ENCODE results near the gene HNF1A. TPM values are rescaled to one million over a fixed set of nuclear protein-coding genes. Genes with fewer than 3 reads are reported as not detected.

HNF1A gene
- total RNA-seq, 2 donors from 2014 or later = 18.0 to 24.7 TPM

- no peak overlapping the region for H3K27ac ChIP-seq
- no peaks in the 10 kb centered on the region for H3K27me3 ChIP-seq
- no peaks in the 10 kb centered on the region for H3K9me3 ChIP-seq
- no peaks in the 10 kb centered on the region for H3K36me3 ChIP-seq
- H3K9ac ChIP-seq (ENCODE audit: low read depth in 2 of 2, low read length in 2 of 2) = no peak overlapping the region
- DNase-seq = no peak
- intact Hi-C loops (cut with DNase I) = no loop called here
- TF ChIP-seq CTCF (IDR thresholded peaks at IDR 0.05) = no peak
- no peak overlapping the region for H3K4me3 ChIP-seq
- H3K4me1 ChIP-seq = no peaks in the 10 kb centered on the region
These were observed 13.6 kb downstream of the HNF1A start for GRCh38 chr12:120991965-120992364.

GRCh38 chr12:120992989-120993388, 14.6 kb downstream of the HNF1A start:
- intact Hi-C loops (cut with DNase I) = no loop called here
- no peak overlapping the region for H3K9ac ChIP-seq (ENCODE audit: low read depth in 2 of 2, low read length in 2 of 2)
- no peak overlapping the region for H3K27ac ChIP-seq
- H3K27me3 ChIP-seq = no peaks in the 10 kb centered on the region
- H3K4me3 ChIP-seq = no peak overlapping the region
- DNase-seq = no peak
- TF ChIP-seq CTCF (IDR thresholded peaks at IDR 0.05) = no peak
- H3K4me1 ChIP-seq = no peaks in the 10 kb centered on the region
- H3K9me3 ChIP-seq = no peaks in the 10 kb centered on the region
- H3K36me3 ChIP-seq = no peaks in the 10 kb centered on the region

- intact Hi-C loops (cut with DNase I) = no loop called here
- no peak for DNase-seq
- H3K27me3 ChIP-seq = no peaks in the 10 kb centered on the region
- H3K9me3 ChIP-seq = no peaks in the 10 kb centered on the region
- no peak overlapping the region for H3K9ac ChIP-seq (ENCODE audit: low read depth in 2 of 2, low read length in 2 of 2)
- no peak overlapping the region for H3K27ac ChIP-seq
- no peak overlapping the region for H3K4me3 ChIP-seq
- no peaks in the 10 kb centered on the region for H3K36me3 ChIP-seq
- H3K4me1 ChIP-seq = no peaks in the 10 kb centered on the region
- no peak for TF ChIP-seq CTCF (IDR thresholded peaks at IDR 0.05)
These were observed 15.2 kb downstream of the HNF1A start for GRCh38 chr12:120993496-120993895.

- Histone ChIP-seq H3K4me1 (no peaks in the 10 kb centered on the region), H3K9ac (ENCODE audit: low read depth in 2 of 2, low read length in 2 of 2) (no peak overlapping the region), H3K27me3 (no peaks in the 10 kb centered on the region), H3K9me3 (no peaks in the 10 kb centered on the region), H3K36me3 (no peaks in the 10 kb centered on the region), H3K4me3 (no peak overlapping the region), H3K27ac (no peak overlapping the region)
- no peak for TF ChIP-seq CTCF (IDR thresholded peaks at IDR 0.05)
- no peak for DNase-seq
- intact Hi-C loops (cut with DNase I) = no loop called here
These were observed 15.7 kb downstream of the HNF1A start for GRCh38 chr12:120994059-120994458.

GRCh38 chr12:120994589-120995337, 16.4 kb downstream of the HNF1A start:
- H3K9me3 ChIP-seq = no peaks in the 10 kb centered on the region
- no peaks in the 10 kb centered on the region for H3K4me1 ChIP-seq
- DNase-seq = no peak
- H3K36me3 ChIP-seq = no peaks in the 10 kb centered on the region
- intact Hi-C loops (cut with DNase I) = no loop called here
- H3K27ac ChIP-seq = no peak overlapping the region
- H3K9ac ChIP-seq (ENCODE audit: low read depth in 2 of 2, low read length in 2 of 2) = no peak overlapping the region
- H3K4me3 ChIP-seq = no peak overlapping the region
- no peak for TF ChIP-seq CTCF (IDR thresholded peaks at IDR 0.05)
- H3K27me3 ChIP-seq = no peaks in the 10 kb centered on the region
